Measurements from ENCODE around the gene RIPOR2.

Gene RIPOR2

GRCh38 chr6:24836109-24836508 is 99.7 kb downstream of the RIPOR2 start:
- no peak overlapping the region for H3K4me3 ChIP-seq (ENCODE audit: low read depth, low read length)
- no peak for DNase-seq (ENCODE audit: low read depth, low spot score)
- no peak for TF ChIP-seq CTCF (IDR thresholded peaks at IDR 0.05; ENCODE audit: insufficient read depth, low read length, missing control alignments)
- ChIA-PET POLR2A (no interaction called here), CTCF (interaction anchor here (1.5 kb wide), 1 partner anchor 19 kb away, joined by 4 read pairs; no protein-coding TSS in a partner anchor)

- TF ChIP-seq CTCF (IDR thresholded peaks at IDR 0.05; ENCODE audit: insufficient read depth, low read length, missing control alignments): no peak
- no peak for DNase-seq (ENCODE audit: low read depth, low spot score)
- no peak overlapping the region for H3K4me3 ChIP-seq (ENCODE audit: low read depth, low read length)
- POLR2A ChIA-PET: no interaction called here
- CTCF ChIA-PET: interaction anchor here (0.7 kb wide), 1 partner anchor 117 kb away, joined by 3 read pairs; no protein-coding TSS in a partner anchor
These were observed 101.9 kb downstream of the RIPOR2 start for GRCh38 chr6:24833711-24834386.

- ChIA-PET CTCF (no interaction called here), POLR2A (no interaction called here)
- no peak overlapping the region for H3K4me3 ChIP-seq (ENCODE audit: low read depth, low read length)
- TF ChIP-seq CTCF (IDR thresholded peaks at IDR 0.05; ENCODE audit: insufficient read depth, low read length, missing control alignments): no peak
- no peak for DNase-seq (ENCODE audit: low read depth, low spot score)
These were observed 103.0 kb downstream of the RIPOR2 start for GRCh38 chr6:24832794-24833193.

- POLR2A ChIA-PET: no interaction called here
- CTCF ChIA-PET: no interaction called here
- DNase-seq (ENCODE audit: low read depth, low spot score): peak; percentile 55
These were observed 103.7 kb downstream of the RIPOR2 start for GRCh38 chr6:24831771-24832716.

GRCh38 chr6:24829657-24830056 is 106.1 kb downstream of the RIPOR2 start:
- ChIA-PET CTCF (interaction anchor here (0.9 kb wide), 1 partner anchor 17 kb away, joined by 4 read pairs; no protein-coding TSS in a partner anchor), POLR2A (no interaction called here)
- H3K4me3 ChIP-seq (ENCODE audit: low read depth, low read length): no peak overlapping the region
- TF ChIP-seq CTCF (IDR thresholded peaks at IDR 0.05; ENCODE audit: insufficient read depth, low read length, missing control alignments): no peak
- DNase-seq (ENCODE audit: low read depth, low spot score): no peak

More at GRCh38 chr6:24831771-24832716, 103.7 kb downstream of the RIPOR2 start:
- no peak for TF ChIP-seq CTCF (IDR thresholded peaks at IDR 0.05; ENCODE audit: insufficient read depth, low read length, missing control alignments)
- H3K4me3 ChIP-seq (ENCODE audit: low read depth, low read length): no peak overlapping the region

- ChIA-PET POLR2A (no interaction called here), CTCF (no interaction called here)
- DNase-seq (ENCODE audit: low read depth, low spot score): no peak
- TF ChIP-seq CTCF (IDR thresholded peaks at IDR 0.05; ENCODE audit: insufficient read depth, low read length, missing control alignments): no peak
- H3K4me3 ChIP-seq (ENCODE audit: low read depth, low read length): no peak overlapping the region
These were observed 107.8 kb downstream of the RIPOR2 start for GRCh38 chr6:24827970-24828369.

Measured in AG04449 (cell line).